HG02938 (cell line): ENCODE measurements around the gene RNF31.

Experiments
- ATAC-seq: cut with Tn5 transposase; IDR thresholded peaks from one replicate; pipeline ENCODE4 v1.9.1; 2021; ENCODE audit warnings: mild to moderate bottlenecking, moderate library complexity; ENCODE audit not compliant: unreplicated experiment

The RNF31 gene

GRCh38 chr14:24181371-24182077, 34.2 kb downstream of the RNF31 start:
- no peak for ATAC-seq

- no peak for ATAC-seq
These were observed 35.0 kb downstream of the RNF31 start for GRCh38 chr14:24182110-24182882.

- ATAC-seq = no peak
These were observed 35.8 kb downstream of the RNF31 start for GRCh38 chr14:24183014-24183481.

- ATAC-seq = no peak
These were observed 37.0 kb downstream of the RNF31 start for GRCh38 chr14:24184104-24184970.

- ATAC-seq = no peak
These were observed 37.7 kb downstream of the RNF31 start for GRCh38 chr14:24185026-24185425.

GRCh38 chr14:24185741-24186140, 38.4 kb downstream of the RNF31 start:
- no peak for ATAC-seq

- no peak for ATAC-seq
These were observed 39.7 kb downstream of the RNF31 start for GRCh38 chr14:24186831-24187538.

- ATAC-seq = no peak
These were observed 40.2 kb downstream of the RNF31 start for GRCh38 chr14:24187539-24187915.

- peak; percentile 86 for ATAC-seq
These were observed 41.2 kb downstream of the RNF31 start, which contains the start of gene IPO4 for GRCh38 chr14:24188251-24189058. IPO4 (minus strand) TSS chr14:24188816; CDS start chr14:24188787, 29 bp downstream.

GRCh38 chr14:24189059-24189375, 41.7 kb downstream of the RNF31 start:
- ATAC-seq = no peak

GRCh38 chr14:24189460-24189859, 42.2 kb downstream of the RNF31 start:
- ATAC-seq = no peak

GRCh38 chr14:24190416-24190815, 43.1 kb downstream of the RNF31 start:
- ATAC-seq = no peak

GRCh38 chr14:24192933-24193332, 45.6 kb downstream of the RNF31 start:
- no peak for ATAC-seq

GRCh38 chr14:24194186-24194872, 47.0 kb downstream of the RNF31 start:
- no peak for ATAC-seq

- no peak for ATAC-seq
These were observed 47.5 kb downstream of the RNF31 start for GRCh38 chr14:24194873-24195185.

GRCh38 chr14:24195186-24196070, 48.1 kb downstream of the RNF31 start, which contains the start of gene TM9SF1:
TM9SF1 (minus strand) TSS chr14:24195441; CDS start chr14:24195019, 422 bp downstream.
- ATAC-seq = peak; percentile 79

GRCh38 chr14:24196071-24197055, 49.1 kb downstream of the RNF31 start:
- peak; percentile 29 for ATAC-seq
